ENCODE results near the gene WDR53. TPM values are rescaled to one million over a fixed set of nuclear protein-coding genes. Genes with fewer than 3 reads are reported as not detected.
"Not testable (repeated sequence)": the region's sequence is repeated elsewhere in the genome, so short reads cannot be mapped to it uniquely, and the experiment has no call there.

WDR53 gene
- total RNA-seq: 1 to 10 TPM; 8.8 to 9.4 TPM
- long read RNA-seq, partial matches to known transcripts: 1 of 3 reads
- long read RNA-seq, other reads (novel, unspliced or antisense): 2 of 3 reads

GRCh38 chr3:196568246-196569002 lies at the start of gene WDR53, which contains the start of gene FBXO45:
Gene WDR53, minus strand, starts transcription at chr3:196568554. Its CDS starts 7,079 bp downstream, at chr3:196561475.
Gene FBXO45, plus strand, starts transcription at chr3:196568660. Its CDS starts 325 bp downstream, at chr3:196568985.
- intact Hi-C loops (cut with DNase I): loop anchor here in 1 of 2 donors (2.0 kb wide), 1 partner anchor 62 kb away; no protein-coding TSS in a partner anchor
- DNase-seq (peak; percentile 97), ATAC-seq (peak; percentile 99)

- peak in 1 of 2 donors; percentile 15 for ATAC-seq
- intact Hi-C loops (cut with DNase I): no loop called here
- no peak for DNase-seq
Observed at GRCh38 chr3:196617256-196617655, 48.9 kb upstream of the WDR53 start.

GRCh38 chr3:196615234-196615633 lies 46.9 kb upstream of the WDR53 start:
- DNase-seq; intact Hi-C loops (cut with DNase I); ATAC-seq: not testable (repeated sequence)

GRCh38 chr3:196611761-196612483 lies 43.6 kb upstream of the WDR53 start:
- ATAC-seq (peak; percentile 38 to 40), DNase-seq (no peak)
- intact Hi-C loops (cut with DNase I): loop anchor here in 1 of 2 donors (5.0 kb wide), 1 partner anchor 70 kb away; no protein-coding TSS in a partner anchor

- intact Hi-C loops (cut with DNase I): loop anchor here (1.0 to 5.0 kb wide), 3 partner anchors 72 to 362 kb away; no protein-coding TSS in a partner anchor
- ATAC-seq: no peak
- DNase-seq: no peak
Observed at GRCh38 chr3:196609805-196610515, 41.6 kb upstream of the WDR53 start.

- intact Hi-C loops (cut with DNase I): loop anchor here in 1 of 2 donors (1.0 to 5.0 kb wide), 2 partner anchors 76 to 363 kb away; no protein-coding TSS in a partner anchor
- peak; percentile 87 for DNase-seq
- peak; percentile 91 to 97 for ATAC-seq
Observed at GRCh38 chr3:196609343-196609775, 41.0 kb upstream of the WDR53 start.

- DNase-seq: no peak
- intact Hi-C loops (cut with DNase I): loop anchor here in 1 of 2 donors (1.0 to 5.0 kb wide), 2 partner anchors 77 to 364 kb away; no protein-coding TSS in a partner anchor
- no peak for ATAC-seq
Observed at GRCh38 chr3:196608693-196609092, 40.3 kb upstream of the WDR53 start.

GRCh38 chr3:196604548-196604947 lies 36.2 kb upstream of the WDR53 start:
- ATAC-seq: no peak
- intact Hi-C loops (cut with DNase I): no loop called here
- DNase-seq: no peak

GRCh38 chr3:196603683-196604082 lies 35.3 kb upstream of the WDR53 start:
- DNase-seq (no peak), ATAC-seq (no peak)
- intact Hi-C loops (cut with DNase I): no loop called here

- no peak for ATAC-seq
- DNase-seq: no peak
- intact Hi-C loops (cut with DNase I): no loop called here
Observed at GRCh38 chr3:196602673-196603072, 34.3 kb upstream of the WDR53 start.

GRCh38 chr3:196600359-196600758 lies 32.0 kb upstream of the WDR53 start:
- intact Hi-C loops (cut with DNase I): no loop called here
- no peak for DNase-seq
- ATAC-seq: no peak

GRCh38 chr3:196599734-196600128 lies 31.4 kb upstream of the WDR53 start:
- no peak for ATAC-seq
- intact Hi-C loops (cut with DNase I): no loop called here
- no peak for DNase-seq

GRCh38 chr3:196597971-196598733 lies 29.8 kb upstream of the WDR53 start:
- DNase-seq; ATAC-seq; intact Hi-C loops (cut with DNase I): not testable (repeated sequence)

- no peak for ATAC-seq
- DNase-seq: no peak
- intact Hi-C loops (cut with DNase I): no loop called here
Observed at GRCh38 chr3:196596355-196596754, 28.0 kb upstream of the WDR53 start.

- no peak for ATAC-seq
- DNase-seq: no peak
- intact Hi-C loops (cut with DNase I): no loop called here
Observed at GRCh38 chr3:196590279-196590678, 21.9 kb upstream of the WDR53 start.

GRCh38 chr3:196585044-196585757 lies 16.8 kb upstream of the WDR53 start:
- intact Hi-C loops (cut with DNase I): no loop called here
- ATAC-seq (no peak), DNase-seq (no peak)

- ATAC-seq (no peak), DNase-seq (no peak)
- intact Hi-C loops (cut with DNase I): no loop called here
Observed at GRCh38 chr3:196572389-196572788, 4.0 kb upstream of the WDR53 start.

- DNase-seq; ATAC-seq; intact Hi-C loops (cut with DNase I): not testable (repeated sequence)
Observed at GRCh38 chr3:196570332-196570731, 2.0 kb upstream of the WDR53 start.

Data from left cardiac atrium (tissue), 4 donors.